ENCODE data around the gene RANBP3. TPM values are rescaled to one million over a fixed set of nuclear protein-coding genes. Genes with fewer than 3 reads are reported as not detected.
"Not testable (repeated sequence)": the region's sequence is repeated elsewhere in the genome, so short reads cannot be mapped to it uniquely, and the experiment has no call there.

RANBP3 gene
- total RNA-seq, result 94.3 TPM

- peak; percentile 98 for DNase-seq (ENCODE audit: low spot score)
These were observed at the start of gene RANBP3 for GRCh38 chr19:5977785-5978605. TSS of gene RANBP3 (minus strand) at chr19:5978140. CDS start at chr19:5978082, 58 bp downstream.

- no peak for DNase-seq (ENCODE audit: low spot score)
These were observed 48.7 kb upstream of the RANBP3 start for GRCh38 chr19:6026390-6027227.

GRCh38 chr19:6024756-6025155 lies 46.8 kb upstream of the RANBP3 start:
- not testable (repeated sequence) for DNase-seq (ENCODE audit: low spot score)

GRCh38 chr19:6023936-6024335 lies 46.0 kb upstream of the RANBP3 start:
- no peak for DNase-seq (ENCODE audit: low spot score)

- no peak for DNase-seq (ENCODE audit: low spot score)
These were observed 45.2 kb upstream of the RANBP3 start for GRCh38 chr19:6023085-6023682.

GRCh38 chr19:6022570-6023064 lies 44.7 kb upstream of the RANBP3 start:
- no peak for DNase-seq (ENCODE audit: low spot score)

GRCh38 chr19:6021878-6022569 lies 44.1 kb upstream of the RANBP3 start:
- DNase-seq (ENCODE audit: low spot score), result peak; percentile 70

GRCh38 chr19:6020972-6021805 lies 43.2 kb upstream of the RANBP3 start:
- no peak for DNase-seq (ENCODE audit: low spot score)

GRCh38 chr19:6020166-6020882 lies 42.4 kb upstream of the RANBP3 start:
- DNase-seq (ENCODE audit: low spot score), result no peak

- DNase-seq (ENCODE audit: low spot score), result no peak
These were observed 40.8 kb upstream of the RANBP3 start for GRCh38 chr19:6018786-6019185.

GRCh38 chr19:6017576-6017975 lies 39.6 kb upstream of the RANBP3 start:
- DNase-seq (ENCODE audit: low spot score), result no peak

- DNase-seq (ENCODE audit: low spot score), result no peak
These were observed 38.1 kb upstream of the RANBP3 start for GRCh38 chr19:6015841-6016545.

- no peak for DNase-seq (ENCODE audit: low spot score)
These were observed 36.7 kb upstream of the RANBP3 start for GRCh38 chr19:6014551-6015135.

GRCh38 chr19:6012426-6013170 lies 34.7 kb upstream of the RANBP3 start:
- DNase-seq (ENCODE audit: low spot score), result no peak

GRCh38 chr19:6011794-6012193 lies 33.9 kb upstream of the RANBP3 start:
- no peak for DNase-seq (ENCODE audit: low spot score)

- no peak for DNase-seq (ENCODE audit: low spot score)
These were observed 33.3 kb upstream of the RANBP3 start for GRCh38 chr19:6011206-6011605.

GRCh38 chr19:6010107-6010506 lies 32.2 kb upstream of the RANBP3 start:
- DNase-seq (ENCODE audit: low spot score), result no peak

GRCh38 chr19:6007866-6008265 lies 29.9 kb upstream of the RANBP3 start:
- DNase-seq (ENCODE audit: low spot score), result no peak

All from ureter (tissue), 1 donor.